ENCODE measurements around the gene WDR4. TPM values are rescaled to one million over a fixed set of nuclear protein-coding genes. Genes with fewer than 3 reads are reported as not detected.

Gene WDR4
- total and polyA plus RNA-seq, 4 donors: 4.6 to 12.9 (median 9.2) TPM

- TF ChIP-seq YY1 (IDR thresholded peaks at IDR 0.05): no peak
- no peak for TF ChIP-seq REST (IDR thresholded peaks at IDR 0.05)
These were observed 59.3 kb downstream of the WDR4 start (continued) for GRCh38 chr21:42819861-42820615.

GRCh38 chr21:42818328-42818749 lies 61.0 kb downstream of the WDR4 start:
- DNase-seq (ENCODE audit: low spot score): peak; percentile 63
- Histone ChIP-seq H3K27me3 (ENCODE audit: control insufficient read depth in 4 of 4, insufficient read depth in 4 of 4, low read length in 3 of 4) (no peaks in the 10 kb centered on the region), H3K4me1 (ENCODE audit: control insufficient read depth in 4 of 4, insufficient read depth in 4 of 4, low read length in 3 of 4) (no peaks in the 10 kb centered on the region), H3K36me3 (ENCODE audit: control insufficient read depth in 4 of 4, insufficient read depth in 3 of 4, low read depth in 1 of 4, low read length in 3 of 4) (no peaks in the 10 kb centered on the region), H3K4me3 (ENCODE audit: low read depth in 1 of 3, low read length in 3 of 3) (no peak overlapping the region), H3K9ac (ENCODE audit: low read depth in 1 of 2, low read length in 2 of 2) (no peak overlapping the region), H3K9me3 (ENCODE audit: control insufficient read depth in 4 of 4, low read length in 3 of 4) (no peaks in the 10 kb centered on the region), H3K27ac (ENCODE audit: low read depth in 1 of 2, low read length in 2 of 2) (no peak overlapping the region)
- 18% methylated on average over 2 of the region's 2 CpGs for WGBS
- peak; percentile 50 to 80 for TF ChIP-seq HNF4A (conservative IDR thresholded peaks at IDR 0.05)
- no peak for TF ChIP-seq YY1 (IDR thresholded peaks at IDR 0.05)
- TF ChIP-seq NR2F2 (IDR thresholded peaks at IDR 0.05): no peak
- no peak for TF ChIP-seq EGR1 (IDR thresholded peaks at IDR 0.05; ENCODE audit: low read depth in 2 of 2)
- TF ChIP-seq RAD21 (IDR thresholded peaks at IDR 0.05): peak; percentile 99
- peak; percentile 95 for TF ChIP-seq CTCF (IDR thresholded peaks at IDR 0.05; ENCODE audit: low read depth, low read length, missing input control)
- peak; percentile 56 for TF ChIP-seq HNF4G (IDR thresholded peaks at IDR 0.05)

- H3K9ac ChIP-seq (ENCODE audit: low read depth in 1 of 2, low read length in 2 of 2): no peak overlapping the region
- no peak for DNase-seq (ENCODE audit: low spot score)
- H3K36me3 ChIP-seq (ENCODE audit: control insufficient read depth in 4 of 4, insufficient read depth in 3 of 4, low read depth in 1 of 4, low read length in 3 of 4): no peaks in the 10 kb centered on the region
- no peaks in the 10 kb centered on the region for H3K9me3 ChIP-seq (ENCODE audit: control insufficient read depth in 4 of 4, low read length in 3 of 4)
- H3K4me3 ChIP-seq (ENCODE audit: low read depth in 1 of 3, low read length in 3 of 3): no peak overlapping the region
- no peaks in the 10 kb centered on the region for H3K4me1 ChIP-seq (ENCODE audit: control insufficient read depth in 4 of 4, insufficient read depth in 4 of 4, low read length in 3 of 4)
- H3K27me3 ChIP-seq (ENCODE audit: control insufficient read depth in 4 of 4, insufficient read depth in 4 of 4, low read length in 3 of 4): no peaks in the 10 kb centered on the region
- WGBS: 91% methylated on average over 1 of the region's 1 CpG
- no peak overlapping the region for H3K27ac ChIP-seq (ENCODE audit: low read depth in 1 of 2, low read length in 2 of 2)
- TF ChIP-seq SP1 (IDR thresholded peaks at IDR 0.05): no peak
- TF ChIP-seq RXRA (IDR thresholded peaks at IDR 0.05): no peak
- no peak for TF ChIP-seq GABPA (IDR thresholded peaks at IDR 0.05 in 1 of 2, conservative IDR thresholded peaks at IDR 0.05 in 1 of 2)
- no peak for TF ChIP-seq NR2F2 (IDR thresholded peaks at IDR 0.05)
- no peak for TF ChIP-seq JUND (IDR thresholded peaks at IDR 0.05)
- TF ChIP-seq YY1 (IDR thresholded peaks at IDR 0.05): no peak
- TF ChIP-seq HNF4A (conservative IDR thresholded peaks at IDR 0.05): no peak
- TF ChIP-seq ZBTB33 (IDR thresholded peaks at IDR 0.05): no peak
- no peak for TF ChIP-seq FOXA1 (IDR thresholded peaks at IDR 0.05)
- no peak for TF ChIP-seq RAD21 (IDR thresholded peaks at IDR 0.05)
- no peak for TF ChIP-seq CTCF (IDR thresholded peaks at IDR 0.05; ENCODE audit: low read depth, low read length, missing input control)
- TF ChIP-seq EGR1 (IDR thresholded peaks at IDR 0.05; ENCODE audit: low read depth in 2 of 2): no peak
- TF ChIP-seq ATF3 (IDR thresholded peaks at IDR 0.05): no peak
- TF ChIP-seq FOXA2 (IDR thresholded peaks at IDR 0.05): no peak
- no peak for TF ChIP-seq MAX (IDR thresholded peaks at IDR 0.05)
- TF ChIP-seq TAF1 (conservative IDR thresholded peaks at IDR 0.05): no peak
These were observed 64.1 kb downstream of the WDR4 start for GRCh38 chr21:42815217-42815616.

Data from liver (tissue), 9 donors.